ENCODE measurements around the gene FGD5.

- TF ChIP-seq, protein P1, sequence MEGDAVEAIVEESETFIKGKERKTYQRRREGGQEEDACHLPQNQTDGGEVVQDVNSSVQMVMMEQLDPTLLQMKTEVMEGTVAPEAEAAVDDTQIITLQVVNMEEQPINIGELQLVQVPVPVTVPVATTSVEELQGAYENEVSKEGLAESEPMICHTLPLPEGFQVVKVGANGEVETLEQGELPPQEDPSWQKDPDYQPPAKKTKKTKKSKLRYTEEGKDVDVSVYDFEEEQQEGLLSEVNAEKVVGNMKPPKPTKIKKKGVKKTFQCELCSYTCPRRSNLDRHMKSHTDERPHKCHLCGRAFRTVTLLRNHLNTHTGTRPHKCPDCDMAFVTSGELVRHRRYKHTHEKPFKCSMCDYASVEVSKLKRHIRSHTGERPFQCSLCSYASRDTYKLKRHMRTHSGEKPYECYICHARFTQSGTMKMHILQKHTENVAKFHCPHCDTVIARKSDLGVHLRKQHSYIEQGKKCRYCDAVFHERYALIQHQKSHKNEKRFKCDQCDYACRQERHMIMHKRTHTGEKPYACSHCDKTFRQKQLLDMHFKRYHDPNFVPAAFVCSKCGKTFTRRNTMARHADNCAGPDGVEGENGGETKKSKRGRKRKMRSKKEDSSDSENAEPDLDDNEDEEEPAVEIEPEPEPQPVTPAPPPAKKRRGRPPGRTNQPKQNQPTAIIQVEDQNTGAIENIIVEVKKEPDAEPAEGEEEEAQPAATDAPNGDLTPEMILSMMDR (IDR thresholded peaks at IDR 0.05): no peak
- no peak for TF ChIP-seq EZH2phosphoT487 (IDR thresholded peaks at IDR 0.05)
Measured at GRCh38 chr3:14848906-14849305, 30.1 kb downstream of the FGD5 start.

All from neural progenitor cell (in vitro differentiated cells).